GM21529 (cell line): ENCODE data around the gene NAGS.
"Not testable (repeated sequence)": the region's sequence is repeated elsewhere in the genome, so short reads cannot be mapped to it uniquely, and the experiment has no call there.

Experiments used
- ATAC-seq: cut with Tn5 transposase; IDR thresholded peaks from one replicate; pipeline ENCODE4 v1.9.1; 2021; ENCODE audit not compliant: unreplicated experiment

NAGS gene

DNA sequence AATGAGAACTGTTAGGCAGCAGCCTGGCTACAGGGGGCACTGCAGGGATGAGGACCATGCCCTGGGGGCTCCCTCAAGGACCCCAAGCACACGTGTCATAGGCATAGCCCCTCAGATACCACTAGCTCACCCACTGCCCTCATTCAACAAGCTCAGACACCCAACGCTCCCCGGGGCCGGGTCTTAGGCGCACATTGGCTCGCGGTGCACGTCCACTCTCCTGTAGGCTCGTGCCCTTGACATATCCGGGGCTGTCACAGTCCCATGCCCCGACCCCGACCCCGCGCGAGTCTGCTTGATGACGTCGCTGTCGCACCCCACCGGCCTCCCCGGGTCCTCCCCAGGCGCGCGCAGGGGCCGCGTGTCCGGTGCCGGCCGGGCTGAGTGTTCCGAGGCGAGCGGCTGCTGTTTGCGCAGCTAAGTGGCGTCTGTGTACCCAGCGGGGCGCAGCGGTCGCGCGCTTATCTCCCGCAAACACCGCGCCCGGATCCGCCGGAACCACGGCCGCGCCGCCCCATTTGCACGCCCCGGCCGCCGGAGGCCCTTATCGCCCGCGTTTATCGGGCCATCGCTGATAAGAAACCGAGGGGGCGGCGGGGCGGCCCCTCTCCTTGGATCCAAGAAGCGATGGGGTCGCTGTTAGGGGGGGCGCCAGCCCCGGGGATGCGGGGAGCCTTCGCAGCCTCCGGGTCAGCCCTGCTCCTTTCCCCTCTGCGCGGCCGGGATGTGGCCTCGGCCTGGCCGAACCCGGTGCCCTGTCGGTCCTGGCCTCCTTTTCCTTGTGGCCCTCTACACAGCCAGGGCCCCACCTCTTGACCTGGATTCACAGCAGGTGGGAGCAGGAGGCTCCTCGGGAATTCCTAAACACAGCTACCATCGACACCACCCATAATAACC, 20.7 kb upstream of the NAGS start:
- ATAC-seq: no peak

DNA sequence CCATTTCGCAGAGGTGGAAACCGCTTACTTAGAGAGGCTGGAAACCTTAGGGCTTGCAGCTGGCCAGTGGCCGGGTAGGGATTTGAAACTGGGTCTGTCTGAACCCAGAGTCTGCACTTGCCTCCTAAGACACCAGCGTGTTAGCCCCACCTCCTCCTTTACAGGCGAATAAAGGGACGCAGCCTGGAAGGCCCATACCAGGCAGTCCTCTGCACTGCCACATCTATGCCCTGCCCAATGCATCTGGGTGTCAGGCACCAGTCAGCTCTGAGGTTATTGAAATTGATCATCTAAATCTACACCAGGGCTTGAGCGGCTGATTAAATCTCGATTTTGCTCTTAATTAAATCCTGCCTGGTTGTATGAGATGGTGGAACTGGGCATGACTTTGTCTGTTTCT, 19.9 kb upstream of the NAGS start:
- ATAC-seq: no peak

DNA sequence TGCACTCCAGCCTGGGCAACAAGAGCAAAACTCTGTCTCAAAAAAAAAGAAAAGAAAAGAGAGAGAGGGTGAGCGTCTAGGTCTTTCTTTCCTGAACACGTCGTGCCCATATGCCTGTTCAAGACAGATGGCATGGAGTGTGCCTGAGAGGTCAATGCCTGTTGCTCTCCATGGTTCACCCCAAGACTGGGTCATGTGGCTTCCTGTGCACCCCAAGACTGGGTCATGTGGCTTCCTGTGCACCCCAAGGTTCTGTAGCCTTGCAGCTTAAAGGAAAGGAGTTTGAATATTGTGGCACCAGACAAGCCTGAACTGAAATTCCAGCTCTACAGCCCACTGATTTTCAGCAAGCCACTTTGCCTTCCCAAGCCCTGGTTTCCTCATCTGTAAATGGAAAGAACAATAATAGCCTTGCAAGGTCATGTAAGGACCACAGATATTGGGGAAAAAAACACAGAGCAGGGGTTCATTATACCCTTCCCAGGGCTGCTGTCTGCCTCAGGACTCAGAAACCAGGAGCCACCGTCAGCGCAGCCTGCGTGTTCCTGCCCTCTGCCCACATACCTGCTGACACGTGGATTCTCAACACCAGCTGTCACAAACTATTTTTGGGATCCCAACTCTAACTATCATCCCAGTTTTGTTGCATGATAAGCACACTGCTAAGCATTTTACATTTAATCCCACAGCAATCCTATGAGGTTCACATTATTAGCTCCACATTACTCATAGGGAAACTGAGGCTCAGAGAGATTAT, 18.0 kb upstream of the NAGS start:
- ATAC-seq: no peak

DNA sequence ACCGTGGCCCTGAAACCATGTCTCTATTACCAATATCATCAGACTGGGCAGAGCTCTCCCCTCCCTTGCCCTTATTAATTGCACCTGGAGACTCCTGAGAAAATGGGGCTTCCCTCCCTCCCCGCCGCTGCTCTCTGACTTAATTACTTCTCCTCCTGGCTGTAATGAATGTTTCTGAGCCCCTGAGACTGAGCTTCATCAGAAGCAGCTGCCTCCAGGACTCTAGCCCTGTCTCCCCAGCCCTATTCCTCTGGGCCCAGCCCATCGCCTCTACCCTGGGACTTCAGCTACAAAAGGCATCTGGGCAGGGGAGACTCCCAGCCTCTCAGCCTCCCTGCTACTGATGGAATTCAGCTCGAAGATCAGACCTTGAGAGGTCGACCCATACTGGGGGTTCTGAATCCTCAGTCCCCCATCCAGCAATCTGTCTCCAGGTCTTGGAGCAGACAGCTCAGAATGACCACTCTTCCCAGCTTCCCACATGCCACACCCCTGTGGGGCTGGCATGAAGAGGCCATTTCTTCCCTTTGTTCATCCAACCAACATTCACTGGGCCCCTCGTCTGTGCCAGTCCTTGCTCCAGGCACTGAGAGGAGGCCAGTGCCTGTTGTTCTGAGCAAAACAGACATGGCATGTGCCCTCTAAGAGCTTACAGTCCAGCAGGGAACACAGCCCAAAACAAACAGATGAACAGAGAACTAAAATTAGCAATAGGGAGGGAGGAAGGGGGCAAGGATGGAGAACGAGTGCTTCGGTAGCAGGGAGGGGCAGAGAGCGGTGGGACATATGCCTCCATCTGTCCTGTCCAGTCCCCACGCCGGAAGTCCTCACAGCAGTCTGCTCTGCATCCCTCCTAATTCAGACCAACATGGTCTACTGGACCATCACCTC, 17.0 kb upstream of the NAGS start:
- no peak for ATAC-seq

DNA sequence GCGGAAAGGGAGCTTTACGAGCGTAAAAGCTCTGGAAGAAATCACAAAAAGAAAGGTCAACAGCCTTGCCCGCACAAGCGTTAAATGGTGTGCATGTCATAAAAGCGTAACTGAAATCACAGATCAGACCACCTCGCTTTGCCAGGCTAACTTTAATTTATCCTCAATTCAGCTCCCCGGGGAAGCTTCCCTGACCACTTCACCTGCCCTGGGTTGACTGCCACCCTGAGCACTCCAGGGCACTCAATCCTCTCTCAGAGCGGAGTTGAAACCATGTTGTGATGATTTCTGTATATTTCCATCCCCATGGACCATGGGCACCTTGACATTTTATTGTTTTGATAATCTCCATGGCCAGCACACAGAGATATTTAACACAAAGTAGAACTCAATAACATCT, 16.1 kb upstream of the NAGS start:
- no peak for ATAC-seq

DNA sequence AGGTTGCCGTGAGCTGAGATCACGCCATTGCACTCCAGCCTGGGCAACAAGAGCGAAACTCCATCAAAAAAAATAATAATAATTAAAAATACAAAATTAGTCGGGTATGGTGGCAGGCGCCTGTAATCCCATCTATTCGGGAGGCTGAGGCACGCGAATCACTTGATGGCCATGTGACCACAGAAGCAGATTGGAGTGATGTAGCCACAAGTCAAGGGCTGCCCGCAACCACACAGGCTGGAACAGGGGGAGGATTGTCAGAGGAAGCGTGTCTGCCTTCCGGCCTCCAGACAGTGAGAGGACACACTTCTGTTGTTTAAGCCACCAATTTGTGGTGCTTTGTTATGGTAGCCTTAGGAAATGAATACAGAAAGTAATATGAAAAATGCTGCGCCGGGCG, 11.8 kb upstream of the NAGS start:
- no peak for ATAC-seq

DNA sequence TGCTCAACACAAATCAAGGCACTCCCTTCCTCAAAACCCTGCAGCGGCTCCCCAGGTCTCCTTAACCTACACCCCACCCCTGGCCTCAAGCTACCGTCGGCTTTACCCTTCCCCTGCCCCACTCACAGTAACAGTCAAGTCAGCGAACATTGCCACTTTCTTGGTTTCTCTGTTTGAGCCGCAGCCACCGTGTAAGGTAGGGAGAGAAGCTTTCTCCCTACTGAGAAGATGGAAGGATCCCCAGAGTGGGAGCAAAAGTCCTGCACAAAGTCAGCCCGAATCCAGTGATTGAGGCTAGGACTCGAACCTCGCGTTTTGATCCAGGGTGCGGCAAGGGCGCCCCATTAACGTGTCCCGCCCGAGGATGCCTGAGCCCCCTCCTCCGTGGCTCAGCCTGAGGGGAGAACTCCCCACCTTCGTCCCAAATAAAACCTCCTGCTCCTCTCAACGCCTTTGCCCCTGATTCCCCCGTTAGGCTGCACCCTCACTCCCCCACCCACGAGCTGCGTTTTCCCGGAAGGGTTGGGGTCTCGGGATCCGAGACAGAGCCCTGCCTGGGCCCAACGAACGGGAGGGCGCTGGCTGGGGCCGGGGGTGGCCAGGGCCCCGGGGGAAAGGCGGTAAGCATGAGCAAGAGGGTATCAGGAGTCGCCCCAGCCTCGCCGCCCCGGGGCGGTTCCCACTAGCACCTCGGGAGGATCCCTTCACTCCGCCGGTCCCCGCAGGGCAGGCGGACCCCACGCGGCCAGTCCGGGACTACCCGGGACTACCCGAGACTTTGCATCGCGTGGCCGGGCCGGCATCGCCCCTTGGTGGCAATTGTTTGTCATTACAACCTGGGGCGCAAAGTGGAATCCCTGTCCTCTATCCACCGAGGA, 9.9 kb upstream of the NAGS start:
- ATAC-seq: no peak

DNA sequence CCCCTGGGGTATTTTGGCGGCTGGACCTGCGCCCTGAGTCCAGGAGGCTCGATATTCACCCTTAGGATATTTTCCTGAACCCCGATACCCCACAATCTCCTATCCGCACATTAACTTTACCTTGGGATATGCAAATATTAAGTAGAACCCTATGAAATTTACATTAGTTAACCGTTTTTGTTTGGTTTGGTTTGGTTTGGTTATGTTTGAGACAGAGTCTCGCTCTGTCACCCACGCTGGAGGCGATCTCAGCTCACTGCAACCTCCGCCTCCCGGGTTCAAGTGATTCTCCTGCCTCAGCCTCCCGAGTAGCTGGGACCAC, 9.3 kb upstream of the NAGS start:
- no peak for ATAC-seq

DNA sequence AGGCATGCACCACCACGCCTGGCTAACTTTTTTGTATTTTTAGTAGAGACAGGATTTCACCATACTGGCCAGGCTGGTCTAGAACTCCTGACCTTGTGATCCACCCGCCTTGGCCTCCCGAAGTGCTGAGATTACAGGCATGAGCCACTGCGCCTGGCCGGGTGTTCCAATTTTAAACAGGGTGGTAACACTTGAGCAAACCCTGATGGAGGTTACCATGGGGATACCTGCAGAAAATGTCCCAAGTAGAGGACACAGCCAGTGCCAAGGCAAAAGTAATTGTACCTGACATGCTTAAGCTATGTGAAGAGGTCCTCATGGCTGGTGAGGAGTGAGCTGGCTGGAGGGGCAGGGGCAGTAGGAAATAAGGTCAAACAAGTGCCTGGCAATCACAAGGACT, 7.2 kb upstream of the NAGS start:
- ATAC-seq: not testable (repeated sequence)

DNA sequence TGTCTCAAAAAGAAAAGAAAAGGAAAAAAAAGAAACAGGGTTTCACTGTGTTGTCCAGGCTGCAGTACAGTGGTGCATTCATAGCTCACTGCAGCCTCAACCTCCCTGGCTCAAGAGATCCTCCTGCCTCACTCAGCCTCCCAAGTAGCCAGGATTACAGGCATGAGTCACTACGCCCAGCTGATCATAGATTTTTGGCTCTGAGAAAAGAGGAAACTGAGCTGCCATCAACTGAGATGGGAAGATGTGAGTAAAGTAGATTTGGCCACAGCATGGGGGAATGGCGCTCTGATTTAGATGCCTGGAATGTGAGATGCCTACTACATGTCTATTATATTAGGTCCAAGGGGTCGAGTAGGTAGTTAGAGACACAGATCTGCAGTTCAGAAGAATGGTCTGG, 5.9 kb upstream of the NAGS start:
- ATAC-seq: no peak

DNA sequence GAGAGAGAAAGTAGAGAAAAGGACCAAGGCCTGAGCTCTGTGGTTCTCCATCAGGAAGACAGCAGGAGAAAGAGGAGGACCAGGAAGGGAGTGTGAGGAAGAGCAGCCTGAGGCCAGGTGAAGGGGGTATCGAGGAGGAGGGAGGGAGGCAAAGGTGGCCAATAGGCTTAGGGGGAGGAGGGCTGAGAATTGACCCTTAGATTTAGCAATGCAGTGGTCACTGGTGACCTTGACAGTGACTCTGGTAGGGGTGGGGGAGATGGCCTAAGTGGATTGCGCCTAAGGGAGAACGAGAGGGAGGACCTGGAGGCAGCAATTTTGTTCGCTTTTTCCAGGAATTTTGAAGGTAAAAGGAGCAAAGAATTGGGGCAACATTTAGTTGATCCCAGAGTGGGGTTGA, 5.4 kb upstream of the NAGS start:
- ATAC-seq: no peak

DNA sequence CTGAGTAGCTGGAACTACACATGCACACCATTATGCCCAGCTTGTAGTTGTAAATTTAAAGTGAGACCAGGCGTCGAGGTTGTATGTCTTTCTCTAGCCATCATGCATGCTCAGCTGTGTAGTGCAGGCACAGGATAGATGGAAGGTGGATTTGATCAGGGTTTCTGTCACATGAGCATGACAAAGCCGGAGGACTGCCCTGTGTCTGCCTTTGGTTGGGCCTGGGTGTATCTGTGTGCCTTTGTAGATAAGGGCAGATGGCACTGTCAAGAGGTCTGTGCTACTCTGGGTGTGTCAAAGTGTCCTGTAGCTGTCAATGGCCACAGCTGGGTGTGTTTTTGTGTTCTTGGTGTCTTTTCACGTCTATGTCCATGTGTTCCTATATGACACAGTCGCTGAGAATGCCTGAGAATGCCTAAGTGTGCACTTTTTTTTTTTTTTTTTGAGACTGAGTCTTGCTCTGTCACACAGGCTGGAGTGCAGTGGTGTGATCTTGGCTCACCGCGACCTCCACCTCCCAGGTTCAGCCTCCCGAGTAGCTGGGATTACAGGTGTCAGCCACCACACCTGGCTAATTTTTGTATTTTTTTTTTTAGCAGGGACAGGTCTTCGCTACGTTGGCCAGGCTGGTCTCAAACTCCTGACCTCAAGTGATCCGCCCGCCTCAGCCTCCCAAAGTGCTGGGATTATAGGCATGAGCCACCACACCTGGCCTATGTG, 4.1 kb upstream of the NAGS start:
- ATAC-seq: no peak

DNA sequence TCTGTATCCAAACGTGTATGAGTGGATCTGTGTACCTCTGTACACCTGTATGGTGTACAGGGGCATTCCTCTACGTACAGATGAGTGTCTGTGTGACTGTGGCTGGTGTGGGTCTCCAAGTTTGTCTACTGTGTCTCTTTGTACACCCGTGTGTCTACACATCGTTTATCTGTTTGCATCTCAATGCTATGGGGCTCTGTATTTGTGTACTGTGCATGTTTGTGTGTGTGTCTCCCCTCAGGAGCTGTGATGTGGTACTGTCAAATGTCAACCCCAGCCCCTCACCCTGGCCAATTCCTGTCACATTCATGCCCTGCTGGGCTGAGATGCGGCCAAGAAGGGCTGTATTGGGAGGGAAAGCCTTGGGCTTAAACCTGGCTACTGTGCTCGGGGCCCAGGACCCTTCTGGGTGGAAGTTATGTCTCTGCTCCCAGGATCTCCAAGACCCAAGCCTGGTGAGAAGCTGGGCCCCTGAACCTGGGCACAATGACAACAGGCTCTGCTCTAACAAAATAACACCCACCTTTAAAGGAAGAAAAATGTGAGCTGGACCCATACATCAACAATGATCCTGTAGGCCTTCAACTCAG, 3.5 kb upstream of the NAGS start:
- no peak for ATAC-seq

DNA sequence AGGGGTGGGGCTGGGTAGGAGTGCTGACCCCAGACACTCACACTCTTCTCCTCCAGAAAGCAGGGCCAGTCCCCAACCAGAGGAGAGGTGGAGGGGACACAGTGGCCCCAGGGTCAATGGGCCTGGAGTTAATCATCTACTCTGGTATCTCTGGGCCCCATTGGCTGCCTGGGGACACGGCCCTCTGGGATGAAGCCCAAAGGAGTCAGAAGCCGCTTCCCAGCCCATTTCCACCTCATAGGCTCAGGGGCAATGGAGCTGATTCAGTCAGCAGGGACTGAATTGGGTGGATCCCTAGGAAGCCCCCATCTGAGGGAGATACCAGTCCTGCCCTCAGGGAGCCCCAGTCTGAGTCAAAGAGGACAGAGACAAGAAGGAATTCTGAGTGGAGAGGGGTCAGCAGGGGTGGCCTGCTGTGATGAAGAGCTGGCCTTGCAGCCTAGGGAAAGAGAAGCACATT, 2.9 kb upstream of the NAGS start:
- ATAC-seq: no peak

DNA sequence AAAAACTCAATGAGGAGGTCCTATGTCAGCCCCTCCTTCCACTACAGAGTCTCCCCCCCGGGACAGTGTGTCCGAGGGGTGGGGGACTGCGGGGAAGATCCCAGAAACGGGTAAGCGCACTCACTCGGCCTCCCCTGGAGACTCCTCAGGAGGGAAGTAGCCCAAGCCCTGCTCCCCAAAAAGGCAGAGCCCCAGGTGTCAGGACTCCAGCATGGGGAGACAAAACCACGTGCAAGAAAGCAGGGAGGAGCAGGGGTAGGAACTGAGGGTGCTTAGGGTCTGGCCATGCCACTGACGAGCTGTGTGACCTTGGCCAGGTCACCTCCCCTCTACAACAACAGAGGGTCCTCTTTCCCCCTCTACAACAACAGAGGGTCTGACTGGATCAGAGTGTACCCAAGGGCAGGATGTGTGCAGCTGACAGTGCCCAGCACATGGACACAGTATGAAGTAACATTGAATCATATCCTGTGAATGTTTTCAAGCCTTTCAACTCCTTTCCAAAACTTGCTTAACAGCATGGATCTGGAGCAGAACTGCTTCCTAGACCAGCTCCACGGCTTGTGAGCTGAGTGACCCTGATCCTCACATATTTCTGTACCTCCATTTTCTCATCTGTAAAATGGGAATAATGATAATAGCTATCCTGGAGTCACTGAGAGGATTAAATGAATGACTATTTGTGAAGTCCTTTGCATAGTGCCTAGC, 2.1 kb upstream of the NAGS start:
- ATAC-seq: no peak

DNA sequence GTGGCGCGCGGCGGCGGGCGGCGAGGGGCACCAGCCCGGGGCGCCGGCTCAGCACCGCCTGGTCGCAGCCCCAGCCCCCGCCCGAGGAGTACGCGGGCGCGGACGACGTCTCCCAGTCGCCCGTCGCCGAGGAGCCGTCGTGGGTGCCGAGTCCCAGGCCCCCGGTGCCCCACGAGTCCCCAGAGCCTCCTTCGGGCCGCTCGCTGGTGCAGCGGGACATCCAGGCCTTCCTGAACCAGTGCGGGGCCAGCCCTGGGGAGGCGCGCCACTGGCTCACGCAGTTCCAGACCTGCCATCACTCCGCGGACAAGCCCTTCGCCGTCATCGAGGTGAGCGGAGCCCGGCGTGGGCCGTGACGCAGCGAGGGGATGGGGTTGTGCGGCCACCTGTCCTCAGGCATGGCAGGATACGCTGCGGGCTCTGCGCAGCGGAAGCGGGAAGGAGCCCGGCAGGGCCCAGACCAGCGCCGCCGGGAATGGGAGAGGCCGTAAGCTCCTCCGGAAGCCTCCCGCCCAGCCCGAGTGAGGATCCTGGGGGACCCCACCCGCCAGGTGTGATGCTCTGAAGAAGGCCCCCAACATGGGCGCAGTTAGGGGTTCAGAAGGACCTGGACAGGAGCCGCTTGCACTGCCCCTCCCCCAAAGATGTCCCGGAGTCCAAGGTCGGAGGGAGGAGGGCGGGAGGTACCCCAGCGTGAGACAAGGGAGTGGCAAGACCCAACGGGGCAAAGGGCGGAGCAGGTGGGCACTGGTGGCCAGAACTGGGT, 522 bp downstream of the NAGS start:
- no peak for ATAC-seq

DNA sequence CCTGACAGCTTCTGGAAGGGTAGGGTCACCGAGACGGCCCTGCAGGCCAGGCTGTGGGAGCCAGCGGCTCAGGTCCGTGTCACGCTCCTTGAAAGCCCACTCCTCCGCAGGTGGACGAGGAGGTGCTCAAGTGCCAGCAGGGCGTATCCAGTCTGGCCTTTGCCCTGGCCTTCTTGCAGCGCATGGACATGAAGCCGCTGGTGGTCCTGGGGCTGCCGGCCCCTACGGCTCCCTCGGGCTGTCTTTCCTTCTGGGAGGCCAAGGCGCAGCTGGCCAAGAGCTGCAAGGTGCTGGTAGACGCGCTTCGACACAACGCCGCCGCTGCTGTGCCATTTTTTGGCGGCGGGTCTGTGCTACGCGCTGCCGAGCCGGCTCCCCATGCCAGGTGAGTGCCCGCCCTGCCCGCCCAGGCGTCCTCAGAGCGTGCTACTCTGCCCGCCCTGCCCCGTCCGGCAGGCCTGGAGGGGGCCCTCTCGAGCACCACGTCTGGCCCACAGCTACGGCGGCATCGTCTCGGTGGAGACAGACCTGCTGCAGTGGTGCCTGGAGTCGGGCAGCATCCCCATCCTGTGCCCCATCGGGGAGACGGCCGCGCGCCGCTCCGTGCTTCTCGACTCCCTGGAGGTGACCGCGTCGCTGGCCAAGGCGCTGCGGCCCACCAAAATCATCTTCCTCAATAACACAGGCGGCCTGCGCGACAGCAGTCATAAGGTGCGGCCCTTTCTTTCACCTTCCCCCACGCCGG, 1.3 kb downstream of the NAGS start:
- ATAC-seq: no peak

DNA sequence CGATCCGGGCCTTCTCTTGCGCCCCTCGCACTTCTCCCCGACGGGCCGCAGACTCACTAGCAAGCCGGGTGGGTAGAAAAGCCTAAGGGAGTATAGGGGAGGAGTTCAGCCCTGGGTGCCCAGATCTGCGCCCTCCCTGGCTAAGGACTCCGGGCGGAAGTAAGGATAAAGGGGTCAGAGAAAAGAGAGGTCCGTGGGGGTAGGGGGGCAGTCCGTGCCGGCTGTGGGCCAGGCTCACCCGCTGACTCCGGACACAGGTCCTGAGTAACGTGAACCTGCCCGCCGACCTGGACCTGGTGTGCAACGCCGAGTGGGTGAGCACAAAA, 1.8 kb downstream of the NAGS start:
- peak; percentile 18 for ATAC-seq
